ENCODE data around the gene POU2F3. TPM values are rescaled to one million over a fixed set of nuclear protein-coding genes. Genes with fewer than 3 reads are reported as not detected.
A peak's percentile ranks its signal among the peaks of the same experiment; 100 is the strongest.

The POU2F3 gene
- total RNA-seq, 1 donor from 2014 or later: not detected

DNA sequence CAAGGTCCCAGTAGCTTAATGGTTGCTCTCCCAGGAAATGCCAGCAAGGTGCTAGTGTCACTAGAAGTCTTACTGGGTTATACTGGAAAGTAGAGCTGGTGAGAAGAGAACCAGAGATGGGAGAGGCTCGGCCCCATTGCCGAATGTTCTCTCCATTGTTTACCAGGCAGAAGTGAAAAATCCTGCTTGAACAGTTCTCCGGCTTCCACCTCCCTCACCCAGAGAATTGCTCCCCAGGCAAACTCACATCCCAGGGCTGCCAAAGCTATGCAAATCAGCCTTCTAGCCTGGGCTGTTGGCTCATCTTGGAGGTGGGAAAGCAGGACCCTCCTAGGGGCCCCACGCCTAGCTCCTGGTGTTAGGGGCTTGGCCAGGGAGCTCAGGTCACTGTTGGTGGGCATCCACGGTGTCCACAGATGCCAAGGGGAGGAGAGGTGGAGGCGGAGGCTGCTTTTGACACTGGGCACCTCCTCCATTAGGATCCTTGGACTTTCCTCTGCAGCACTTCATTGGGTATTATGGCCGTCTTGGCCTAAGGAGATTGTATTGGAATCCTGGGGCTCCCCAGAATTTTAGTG lies 20.1 kb downstream of the POU2F3 start:
- H2AFZ ChIP-seq (replicated peaks): no peak overlapping the region
- no peaks in the 10 kb centered on the region for H3K9me3 ChIP-seq (ENCODE audit: low read depth)
- peaks cover 13% of the 10 kb centered on the region for H3K4me1 Mint-ChIP-seq
- H3K4me3 ChIP-seq: no peak overlapping the region
- TF ChIP-seq EZH2phosphoT487 (IDR thresholded peaks at IDR 0.05): no peak
- TF ChIP-seq EZH2 (IDR thresholded peaks at IDR 0.05): no peak
- TF ChIP-seq CTCF (IDR thresholded peaks at IDR 0.05): no peak
- H3K27ac ChIP-seq: no peak overlapping the region
- no peak overlapping the region for H3K4me2 ChIP-seq
- H3K4me3 Mint-ChIP-seq: no peak overlapping the region
- peaks cover 9% of the 10 kb centered on the region for H3K27me3 Mint-ChIP-seq (ENCODE audit: insufficient read depth, low read depth)
- H3K79me2 ChIP-seq (ENCODE audit: low read depth): no peaks in the 10 kb centered on the region
- no peaks in the 10 kb centered on the region for H4K20me1 ChIP-seq (ENCODE audit: low read depth)
- H3K27ac Mint-ChIP-seq: no peak overlapping the region
- H3K9me3 Mint-ChIP-seq: no peaks in the 10 kb centered on the region
- no peaks in the 10 kb centered on the region for H3K36me3 Mint-ChIP-seq
- no peak overlapping the region for H3K9ac ChIP-seq
- H3F3A ChIP-seq (ENCODE audit: low read depth): peaks cover 17% of the 10 kb centered on the region
- no peak for DNase-seq (ENCODE audit: low spot score)
- H3K36me3 ChIP-seq: no peaks in the 10 kb centered on the region
- peaks cover 13% of the 10 kb centered on the region for H3K27me3 ChIP-seq
- peaks cover 21% of the 10 kb centered on the region for H3K4me1 ChIP-seq

DNA sequence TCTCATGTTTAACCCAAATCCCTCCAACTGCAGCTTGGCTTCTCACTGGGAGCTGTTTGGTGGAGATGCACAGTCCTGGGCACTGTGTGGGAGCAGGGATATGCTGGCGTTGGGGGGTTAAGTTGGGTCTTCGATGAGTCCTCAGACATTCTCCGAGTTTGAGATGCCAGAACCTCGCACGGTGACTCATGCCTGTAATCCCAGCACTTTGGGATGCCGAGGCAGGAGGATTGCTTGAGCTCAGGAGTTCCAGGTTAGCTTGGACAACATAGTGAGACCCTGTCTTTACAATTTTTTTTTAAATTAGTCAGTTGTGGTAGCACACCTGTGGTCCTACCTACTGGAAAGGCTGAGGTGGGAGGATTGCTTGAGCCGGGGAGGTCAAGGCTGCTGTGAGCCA lies 20.7 kb downstream of the POU2F3 start:
- TF ChIP-seq EZH2phosphoT487 (IDR thresholded peaks at IDR 0.05): no peak
- TF ChIP-seq EZH2 (IDR thresholded peaks at IDR 0.05): no peak
- TF ChIP-seq CTCF (IDR thresholded peaks at IDR 0.05): no peak
- Mint-ChIP-seq H3K4me1 (peaks cover 8% of the 10 kb centered on the region), H3K27ac (no peak overlapping the region), H3K9me3 (no peaks in the 10 kb centered on the region), H3K36me3 (no peaks in the 10 kb centered on the region), H3K27me3 (ENCODE audit: insufficient read depth, low read depth) (peaks cover 4% of the 10 kb centered on the region), H3K4me3 (no peak overlapping the region)
- H3F3A ChIP-seq (ENCODE audit: low read depth): peaks cover 16% of the 10 kb centered on the region
- peaks cover 17% of the 10 kb centered on the region for H3K4me1 ChIP-seq
- no peaks in the 10 kb centered on the region for H3K79me2 ChIP-seq (ENCODE audit: low read depth)
- peaks cover 8% of the 10 kb centered on the region for H3K27me3 ChIP-seq
- H3K9me3 ChIP-seq (ENCODE audit: low read depth): no peaks in the 10 kb centered on the region
- H3K4me2 ChIP-seq: no peak overlapping the region
- DNase-seq (ENCODE audit: low spot score): no peak
- H3K27ac ChIP-seq: no peak overlapping the region
- no peak overlapping the region for H3K9ac ChIP-seq
- no peak overlapping the region for H3K4me3 ChIP-seq
- no peaks in the 10 kb centered on the region for H4K20me1 ChIP-seq (ENCODE audit: low read depth)
- no peak overlapping the region for H2AFZ ChIP-seq (replicated peaks)
- H3K36me3 ChIP-seq: no peaks in the 10 kb centered on the region

DNA sequence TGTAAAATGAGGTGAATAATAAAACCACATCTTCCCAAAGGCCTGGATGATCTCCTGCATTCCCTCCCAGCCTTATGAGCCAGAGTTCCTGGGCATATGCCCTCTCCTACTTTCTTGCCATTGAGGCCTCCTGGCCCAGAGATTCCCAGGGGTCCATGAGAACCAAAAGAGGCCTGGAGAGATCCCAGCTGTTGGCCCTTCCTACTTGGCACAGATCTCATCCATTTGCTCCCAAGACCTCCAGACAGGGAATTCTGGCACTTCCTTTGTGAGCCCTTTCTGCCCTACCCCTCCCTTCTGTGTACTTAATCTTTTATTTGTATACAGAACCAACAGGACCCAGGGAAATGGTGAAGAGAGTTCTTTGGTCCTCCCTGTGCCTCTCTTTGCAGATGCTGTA lies 21.4 kb downstream of the POU2F3 start:
- no peaks in the 10 kb centered on the region for H3K79me2 ChIP-seq (ENCODE audit: low read depth)
- no peak overlapping the region for H3K4me3 ChIP-seq
- no peaks in the 10 kb centered on the region for H4K20me1 ChIP-seq (ENCODE audit: low read depth)
- no peaks in the 10 kb centered on the region for H3K36me3 ChIP-seq
- peaks cover 10% of the 10 kb centered on the region for H3F3A ChIP-seq (ENCODE audit: low read depth)
- H3K9ac ChIP-seq: no peak overlapping the region
- peaks cover 2% of the 10 kb centered on the region for H3K27me3 ChIP-seq
- DNase-seq (ENCODE audit: low spot score): no peak
- Mint-ChIP-seq H3K9me3 (no peaks in the 10 kb centered on the region), H3K27me3 (ENCODE audit: insufficient read depth, low read depth) (peaks cover 4% of the 10 kb centered on the region), H3K4me1 (peaks cover under 1% of the 10 kb centered on the region), H3K36me3 (no peaks in the 10 kb centered on the region), H3K4me3 (no peak overlapping the region), H3K27ac (no peak overlapping the region)
- no peak overlapping the region for H3K27ac ChIP-seq
- H3K4me1 ChIP-seq: peaks cover 17% of the 10 kb centered on the region
- no peaks in the 10 kb centered on the region for H3K9me3 ChIP-seq (ENCODE audit: low read depth)
- peak overlapping the region; percentile 8 for H3K4me2 ChIP-seq
- TF ChIP-seq EZH2 (IDR thresholded peaks at IDR 0.05) (no peak), CTCF (IDR thresholded peaks at IDR 0.05) (no peak), EZH2phosphoT487 (IDR thresholded peaks at IDR 0.05) (no peak)
- peak overlapping the region; percentile 73 for H2AFZ ChIP-seq (replicated peaks)
